SK-N-SH treated with all-trans-retinoic acid at 6 μM for 48 hours (cell line): ENCODE results near the gene GINS1.

ENCODE experiments used
- ARNTL ChIP-seq: fragments of 450-650 bp; formaldehyde crosslinking; IDR thresholded peaks from 2 replicates; pipeline ENCODE4 v1.5.0; 2020; ENCODE audit warnings: low read depth, mild to moderate bottlenecking, moderate library complexity, borderline replicate concordance
- CREB5 ChIP-seq: fragments of 250-450 bp; sonication (Bioruptor Pico); IDR thresholded peaks from 2 replicates; pipeline ENCODE4 v1.5.1; 2020; ENCODE audit warnings: low read depth, mild to moderate bottlenecking, moderate library complexity
- GLIS3 ChIP-seq: fragments of 250-450 bp; sonication (Bioruptor Pico); IDR thresholded peaks from 2 replicates; pipeline ENCODE4 v1.5.0; 2020; ENCODE audit warnings: mild to moderate bottlenecking, moderate library complexity
- RARB ChIP-seq: fragments of 250-450 bp; sonication (Bioruptor Pico); IDR thresholded peaks from 2 replicates; pipeline ENCODE4 v1.8.0; 2021; ENCODE audit warnings: mild to moderate bottlenecking, moderate library complexity
- ZFP30 ChIP-seq: fragments of 450-650 bp; formaldehyde crosslinking; IDR thresholded peaks from 2 replicates; pipeline ENCODE4 v1.5.0; 2022; ENCODE audit warnings: mild to moderate bottlenecking, moderate library complexity
- ZNF565 ChIP-seq: fragments of 450-650 bp; formaldehyde crosslinking; conservative IDR thresholded peaks from 2 replicates; pipeline ENCODE4 v1.5.0; 2020; ENCODE audit warnings: low read depth, mild to moderate bottlenecking, moderate library complexity

- TF ChIP-seq ZFP30 (CRISPR knock-in tag) = no peak
- no peak for TF ChIP-seq ARNTL
- no peak for TF ChIP-seq ZNF565
- no peak for TF ChIP-seq RARB (CRISPR knock-in tag)
- no peak for TF ChIP-seq GLIS3
- no peak for TF ChIP-seq CREB5 (CRISPR knock-in tag)
These were observed 28.4 kb upstream of the GINS1 start for GRCh38 chr20:25378884-25379733.
